Measurements from ENCODE around the gene GFPT1. TPM values are rescaled to one million over a fixed set of nuclear protein-coding genes. Genes with fewer than 3 reads are reported as not detected.
A peak's percentile ranks its signal among the peaks of the same experiment; 100 is the strongest.

GFPT1 gene
- 52.8 TPM for total RNA-seq (ENCODE audit: unreplicated experiment)
- long read RNA-seq, full-length matches to known transcripts: 18 of 26 reads
- long read RNA-seq, partial matches to known transcripts: 3 of 26 reads
- long read RNA-seq, other reads (novel, unspliced or antisense): 5 of 26 reads

- Mint-ChIP-seq H3K4me3 (ENCODE audit: unreplicated experiment) (peak within 1 kb of the TSS; percentile 94), H3K9me3 (ENCODE audit: unreplicated experiment) (no peaks in the 10 kb centered on the region), H3K36me3 (ENCODE audit: low read depth, unreplicated experiment) (no peaks in the 10 kb centered on the region), H3K4me1 (ENCODE audit: unreplicated experiment) (peaks cover 20% of the 10 kb centered on the region), H3K27me3 (ENCODE audit: unreplicated experiment) (peaks cover 1% of the 10 kb centered on the region), H3K27ac (ENCODE audit: unreplicated experiment) (peak within 1 kb of the TSS; percentile 93)
- peak; percentile 96 for DNase-seq (ENCODE audit: low spot score)
- TF ChIP-seq CTCF (IDR thresholded peaks at IDR 0.05; ENCODE audit: unreplicated experiment): no peak
Measured at GRCh38 chr2:69386789-69387734, at the start of gene GFPT1. TSS of gene GFPT1 (minus strand) at chr2:69387227. CDS start at chr2:69387071, 156 bp downstream.

GRCh38 chr2:69436596-69436937 lies 49.5 kb upstream of the GFPT1 start:
- Mint-ChIP-seq H3K36me3 (ENCODE audit: low read depth, unreplicated experiment) (peaks cover 21% of the 10 kb centered on the region), H3K4me3 (ENCODE audit: unreplicated experiment) (peak overlapping the region; percentile 96), H3K27ac (ENCODE audit: unreplicated experiment) (peak overlapping the region; percentile 94), H3K4me1 (ENCODE audit: unreplicated experiment) (peaks cover 15% of the 10 kb centered on the region), H3K27me3 (ENCODE audit: unreplicated experiment) (peaks cover 13% of the 10 kb centered on the region), H3K9me3 (ENCODE audit: unreplicated experiment) (no peaks in the 10 kb centered on the region)
- no peak for TF ChIP-seq CTCF (IDR thresholded peaks at IDR 0.05; ENCODE audit: unreplicated experiment)
- DNase-seq (ENCODE audit: low spot score): no peak

GRCh38 chr2:69434753-69435152 lies 47.7 kb upstream of the GFPT1 start:
- Mint-ChIP-seq H3K4me1 (ENCODE audit: unreplicated experiment) (peaks cover 15% of the 10 kb centered on the region), H3K36me3 (ENCODE audit: low read depth, unreplicated experiment) (peaks cover 16% of the 10 kb centered on the region), H3K27ac (ENCODE audit: unreplicated experiment) (no peak overlapping the region), H3K9me3 (ENCODE audit: unreplicated experiment) (no peaks in the 10 kb centered on the region), H3K27me3 (ENCODE audit: unreplicated experiment) (peaks cover 13% of the 10 kb centered on the region), H3K4me3 (ENCODE audit: unreplicated experiment) (peak overlapping the region; percentile 13)
- TF ChIP-seq CTCF (IDR thresholded peaks at IDR 0.05; ENCODE audit: unreplicated experiment): no peak
- no peak for DNase-seq (ENCODE audit: low spot score)

- Mint-ChIP-seq H3K9me3 (ENCODE audit: unreplicated experiment) (no peaks in the 10 kb centered on the region), H3K4me3 (ENCODE audit: unreplicated experiment) (no peak overlapping the region), H3K27ac (ENCODE audit: unreplicated experiment) (no peak overlapping the region), H3K36me3 (ENCODE audit: low read depth, unreplicated experiment) (no peaks in the 10 kb centered on the region), H3K4me1 (ENCODE audit: unreplicated experiment) (no peaks in the 10 kb centered on the region), H3K27me3 (ENCODE audit: unreplicated experiment) (no peaks in the 10 kb centered on the region)
- no peak for TF ChIP-seq CTCF (IDR thresholded peaks at IDR 0.05; ENCODE audit: unreplicated experiment)
- no peak for DNase-seq (ENCODE audit: low spot score)
Measured at GRCh38 chr2:69429491-69430183, 42.6 kb upstream of the GFPT1 start.

All from endothelial cell (in vitro differentiated cells).